H1 (cell line): ENCODE data around the gene AP2A1. TPM values are rescaled to one million over a fixed set of nuclear protein-coding genes. Genes with fewer than 3 reads are reported as not detected.

Experiments used
- ASH2L ChIP-seq: fragments of 200-600, 300-600 bp; sonication (generic); IDR thresholded peaks from one replicate; pipeline ENCODE4 v1.7.1; 2017; ENCODE audit warnings: low read length
- ATF3 ChIP-seq: IDR thresholded peaks from 2 replicates; pipeline ENCODE4 v1.6.1; 2011; ENCODE audit warnings: low read depth, mild to moderate bottlenecking, low read length; ENCODE audit not compliant: insufficient read depth
- CHD2 ChIP-seq: IDR thresholded peaks from 2 replicates; pipeline ENCODE4 v1.6.1; 2012; ENCODE audit warnings: low read length, improper control_type of control experiment
- EGR1 ChIP-seq: IDR thresholded peaks from 2 replicates; pipeline ENCODE4 v1.6.1; 2011; ENCODE audit warnings: low read depth, low read length, borderline replicate concordance
- EZH2 ChIP-seq: fragments of 200-600 bp; sonication (generic); IDR thresholded peaks from 2 replicates; pipeline ENCODE4 v1.7.1; 2012; ENCODE audit warnings: low read depth, mild to moderate bottlenecking, moderate library complexity, low read length, inconsistent platforms; ENCODE audit not compliant: severe bottlenecking
- NRF1 ChIP-seq: IDR thresholded peaks from 2 replicates; pipeline ENCODE4 v1.6.1; 2011; ENCODE audit warnings: mild to moderate bottlenecking, low read depth, low read length, improper control_type of control experiment
- POU5F1 ChIP-seq: IDR thresholded peaks from 2 replicates; pipeline ENCODE4 v1.6.1; 2011; ENCODE audit warnings: low read depth, mild to moderate bottlenecking, low read length, moderate library complexity
- RBBP5 ChIP-seq: IDR thresholded peaks from 2 replicates; pipeline ENCODE4 v1.7.1; 2012; ENCODE audit warnings: low read depth, mild to moderate bottlenecking, inconsistent platforms, low read length, moderate library complexity, borderline replicate concordance
- RFX5 ChIP-seq: IDR thresholded peaks from 2 replicates; pipeline ENCODE4 v1.6.1; 2011; ENCODE audit warnings: low read depth, low read length, improper control_type of control experiment, borderline replicate concordance
- RXRA ChIP-seq: IDR thresholded peaks from 2 replicates; pipeline ENCODE4 v1.6.1; 2011; ENCODE audit warnings: low read depth, mild to moderate bottlenecking, low read length, moderate library complexity; ENCODE audit not compliant: insufficient read depth
- SIX5 ChIP-seq: IDR thresholded peaks from 2 replicates; pipeline ENCODE4 v1.6.1; 2011; ENCODE audit warnings: mild to moderate bottlenecking, low read depth, low read length
- SP4 ChIP-seq: IDR thresholded peaks from 2 replicates; pipeline ENCODE4 v1.6.1; 2012; ENCODE audit warnings: low read length, inconsistent platforms
- polyA plus RNA-seq, 7 experiments: library from polyadenylated mRNA; depleted of rRNA in 3 of 7; stranded (reverse) in 5 of 7; unstranded in 2 of 7; fragments of >200 nt in 5 of 7; fragments of 200-250 nt in 2 of 7; gene quantifications; 1 replicate in 5 of 7; 2 replicates in 1 of 7; 4 replicates in 1 of 7; pipeline versions ENCODE4 v1.2.1 to v1.2.3, GENCODE V29; 2011 to 2013; ENCODE audit warnings: missing spikeins in 2 of 7, mixed read lengths in 2 of 7
- total RNA-seq: library from RNA; stranded (reverse); fragmentation: NEBNext Ultra II Directional; extraction: Animal tissue kit (Norgen Biotek cat#: 25700); gene quantifications from 2 replicates; pipeline ENCODE4 v1.2.1, GENCODE V29; 2021

Gene AP2A1
- total and polyA plus RNA-seq, 2 of the 8 experiments (the other 6 are each of a cell fraction or from before 2014, with no cell fraction given), result 105 to 106 TPM

- TF ChIP-seq RXRA (no peak), EGR1 (no peak), CHD2 (peak; percentile 62; the same call in 1 of the 2 replicates), NRF1 (no peak), SP4 (no peak), RFX5 (no peak), ATF3 (peak; percentile 89), EZH2 (no peak), SIX5 (peak; percentile 72), POU5F1 (no peak), RBBP5 (no peak), ASH2L (no peak)
Observed at GRCh38 chr19:49749055-49749716, 17.6 kb upstream of the AP2A1 start (continued).
